Fibroblast of lung (primary cell): ENCODE data around the gene ST6GALNAC3. TPM values are rescaled to one million over a fixed set of nuclear protein-coding genes. Genes with fewer than 3 reads are reported as not detected.
A peak's percentile ranks its signal among the peaks of the same experiment; 100 is the strongest.

Source experiments
- DNase-seq, 2 donors: peaks; one replicate each; pipeline versions ENCODE4 v3.0.0 to v3.0.0-alpha.2; 2010; ENCODE audit warnings: low read depth in 2 of 2
- H2AFZ ChIP-seq: 2 replicates; pipeline ENCODE4 v1.5.1; 2012; ENCODE audit warnings: low read length, control low read depth, inconsistent platforms
- H3K27ac ChIP-seq: 2 replicates; pipeline ENCODE4 v1.5.1; 2011; ENCODE audit warnings: low read length, control low read depth; ENCODE audit not compliant: insufficient read depth
- H3K27me3 ChIP-seq: 2 replicates; pipeline ENCODE4 v1.5.1; 2011; ENCODE audit warnings: mild to moderate bottlenecking, low read length; ENCODE audit not compliant: control insufficient read depth, insufficient read depth
- H3K36me3 ChIP-seq: 2 replicates; pipeline ENCODE4 v1.5.1; 2011; ENCODE audit warnings: low read length; ENCODE audit not compliant: control insufficient read depth, insufficient read depth
- H3K4me1 ChIP-seq: 2 replicates; pipeline ENCODE4 v1.5.1; 2011; ENCODE audit warnings: low read length; ENCODE audit not compliant: control insufficient read depth, insufficient read depth; ENCODE audit errors: extremely low read depth
- H3K4me2 ChIP-seq: 2 replicates; pipeline ENCODE4 v1.5.1; 2011; ENCODE audit warnings: low read length, control low read depth; ENCODE audit not compliant: insufficient read depth; ENCODE audit errors: extremely low read depth
- H3K4me3 ChIP-seq, 4 experiments: fragments of 200-600 bp in 1 of 4; sonication (generic) in 1 of 4; replicated peaks in 1 of 4; 2 replicates each; pipeline ENCODE4 v1.5.1; 2011 to 2016; ENCODE audit warnings: low read length in 4 of 4, low read depth in 3 of 4, mild to moderate bottlenecking in 3 of 4, control low read depth in 2 of 4, inconsistent platforms in 1 of 4, mixed read lengths in 1 of 4; ENCODE audit not compliant: insufficient read depth in 1 of 4; ENCODE audit errors: control extremely low read depth in 1 of 4
- H3K79me2 ChIP-seq: 2 replicates; pipeline ENCODE4 v1.5.1; 2012; ENCODE audit warnings: mild to moderate bottlenecking, low read length, inconsistent platforms; ENCODE audit not compliant: control insufficient read depth, insufficient read depth
- H3K9ac ChIP-seq: 2 replicates; pipeline ENCODE4 v1.5.1; 2011; ENCODE audit warnings: mild to moderate bottlenecking, low read length, control low read depth; ENCODE audit not compliant: insufficient read depth
- H3K9me3 ChIP-seq: 2 replicates; pipeline ENCODE4 v1.5.1; 2012; ENCODE audit warnings: low read depth, low read length; ENCODE audit not compliant: control insufficient read depth, insufficient read depth
- H4K20me1 ChIP-seq: 2 replicates; pipeline ENCODE4 v1.5.1; 2011; ENCODE audit warnings: low read length; ENCODE audit not compliant: control insufficient read depth, insufficient read depth; ENCODE audit errors: extremely low read depth
- EZH2 ChIP-seq: IDR thresholded peaks from 2 replicates; pipeline ENCODE4 v1.5.1; 2012; ENCODE audit warnings: low read length, control low read depth, mild to moderate bottlenecking; ENCODE audit errors: missing control alignments
- polyA plus RNA-seq, 2 donors: library from polyadenylated mRNA; depleted of rRNA in 1 of 2; stranded (reverse) in 1 of 2; unstranded in 1 of 2; fragments of >200 nt; gene quantifications; 2 replicates each; pipeline ENCODE4 v1.2.1, GENCODE V29; 2011 to 2012; ENCODE audit warnings: missing spikeins in 1 of 2
- total RNA-seq: library from RNA; depleted of rRNA; stranded (reverse); fragments of >200 nt; gene quantifications from 2 replicates; pipeline ENCODE4 v1.2.1, GENCODE V29; 2014
- TF ChIP-seq, protein P1 (sequence below), 2 donors: IDR thresholded peaks in 1 of 2; conservative IDR thresholded peaks in 1 of 2; 1 replicate in 1 of 2; 2 replicates in 1 of 2; pipeline ENCODE4 v1.5.1; 2011 to 2012; ENCODE audit warnings: low read length in 2 of 2, control low read depth in 1 of 2, inconsistent platforms in 1 of 2, low read depth in 1 of 2, mild to moderate bottlenecking in 1 of 2

The ST6GALNAC3 gene
- total and polyA plus RNA-seq, 2 donors (not counting 1 experiment from before 2014, with no cell fraction given) = 0.34 to 0.66 TPM

DNA sequence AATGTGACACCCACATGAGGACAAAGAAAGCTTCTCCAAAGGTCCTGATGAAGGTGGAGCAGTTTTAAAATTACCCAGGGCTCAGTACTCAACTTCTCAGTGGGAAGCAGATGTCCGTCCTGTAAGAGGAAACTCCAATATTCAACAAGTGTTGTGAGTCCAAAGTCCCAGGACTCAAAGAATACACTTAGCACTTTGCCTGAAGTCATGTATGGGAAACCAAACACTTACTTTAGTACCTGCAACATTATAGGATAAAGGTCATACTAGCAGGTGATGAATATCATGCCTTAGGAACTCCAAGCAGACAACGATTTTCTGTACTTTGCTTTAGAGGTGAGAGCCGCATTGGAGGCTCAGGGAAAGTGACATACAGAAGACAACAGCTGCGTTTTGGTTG lies 37.2 kb upstream of the ST6GALNAC3 start:
- no peak for TF ChIP-seq EZH2
- TF ChIP-seq, protein P1, sequence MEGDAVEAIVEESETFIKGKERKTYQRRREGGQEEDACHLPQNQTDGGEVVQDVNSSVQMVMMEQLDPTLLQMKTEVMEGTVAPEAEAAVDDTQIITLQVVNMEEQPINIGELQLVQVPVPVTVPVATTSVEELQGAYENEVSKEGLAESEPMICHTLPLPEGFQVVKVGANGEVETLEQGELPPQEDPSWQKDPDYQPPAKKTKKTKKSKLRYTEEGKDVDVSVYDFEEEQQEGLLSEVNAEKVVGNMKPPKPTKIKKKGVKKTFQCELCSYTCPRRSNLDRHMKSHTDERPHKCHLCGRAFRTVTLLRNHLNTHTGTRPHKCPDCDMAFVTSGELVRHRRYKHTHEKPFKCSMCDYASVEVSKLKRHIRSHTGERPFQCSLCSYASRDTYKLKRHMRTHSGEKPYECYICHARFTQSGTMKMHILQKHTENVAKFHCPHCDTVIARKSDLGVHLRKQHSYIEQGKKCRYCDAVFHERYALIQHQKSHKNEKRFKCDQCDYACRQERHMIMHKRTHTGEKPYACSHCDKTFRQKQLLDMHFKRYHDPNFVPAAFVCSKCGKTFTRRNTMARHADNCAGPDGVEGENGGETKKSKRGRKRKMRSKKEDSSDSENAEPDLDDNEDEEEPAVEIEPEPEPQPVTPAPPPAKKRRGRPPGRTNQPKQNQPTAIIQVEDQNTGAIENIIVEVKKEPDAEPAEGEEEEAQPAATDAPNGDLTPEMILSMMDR (conservative IDR thresholded peaks at IDR 0.05 in 1 of 2, IDR thresholded peaks at IDR 0.05 in 1 of 2; ENCODE audit: low read depth in 1 of 2, low read length in 2 of 2) = no peak
- Histone ChIP-seq H3K79me2 (no peaks in the 10 kb centered on the region), H3K36me3 (no peaks in the 10 kb centered on the region), H3K27me3 (no peaks in the 10 kb centered on the region), H3K4me3 (no peak overlapping the region), H3K9me3 (no peaks in the 10 kb centered on the region), H3K4me2 (no peak overlapping the region), H3K4me1 (no peaks in the 10 kb centered on the region), H3K9ac (no peak overlapping the region), H4K20me1 (no peaks in the 10 kb centered on the region), H2AFZ (no peak overlapping the region), H3K27ac (no peak overlapping the region)
- no peak for DNase-seq

DNA sequence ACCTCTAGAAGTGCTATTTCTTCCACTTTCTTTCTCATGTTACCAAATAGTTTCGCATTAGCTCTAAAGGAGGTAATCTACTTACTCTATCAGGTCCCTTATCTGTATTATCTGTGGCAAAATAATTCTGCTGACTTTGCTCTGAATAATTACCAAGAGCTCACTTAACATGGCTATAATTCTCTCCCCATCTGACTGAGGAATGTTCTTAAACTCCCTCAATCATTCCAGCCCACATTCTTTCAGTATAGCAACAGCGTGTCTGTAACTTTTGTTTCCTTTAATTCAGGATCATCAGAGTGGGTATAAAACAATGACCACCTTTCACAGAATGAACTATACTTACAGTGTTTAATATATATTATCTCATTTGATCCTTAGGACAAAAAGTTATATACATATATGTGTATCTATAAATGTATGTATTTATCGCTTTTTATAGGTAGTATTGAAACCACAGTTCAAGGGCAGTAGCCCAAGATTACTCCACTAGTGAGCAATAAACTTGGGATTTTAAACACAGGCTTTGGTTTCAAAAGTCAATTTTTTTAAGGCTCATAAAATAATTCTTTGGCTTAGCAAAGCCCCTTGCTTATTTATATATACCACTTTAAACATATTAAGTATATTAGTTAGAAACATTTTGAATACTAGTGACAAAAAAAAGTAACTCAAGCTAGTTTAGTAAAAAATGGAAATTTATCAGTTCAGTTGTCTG lies 36.1 kb upstream of the ST6GALNAC3 start:
- peak in 1 of 2 donors; percentile 76 for DNase-seq
- Histone ChIP-seq H3K79me2 (no peaks in the 10 kb centered on the region), H3K9ac (no peak overlapping the region), H4K20me1 (no peaks in the 10 kb centered on the region), H3K4me2 (no peak overlapping the region), H3K27me3 (no peaks in the 10 kb centered on the region), H3K4me1 (no peaks in the 10 kb centered on the region), H3K9me3 (no peaks in the 10 kb centered on the region), H3K36me3 (no peaks in the 10 kb centered on the region), H2AFZ (no peak overlapping the region), H3K27ac (no peak overlapping the region), H3K4me3 (no peak overlapping the region)
- no peak for TF ChIP-seq EZH2
- TF ChIP-seq, protein P1 (conservative IDR thresholded peaks at IDR 0.05 in 1 of 2, IDR thresholded peaks at IDR 0.05 in 1 of 2; ENCODE audit: low read depth in 1 of 2, low read length in 2 of 2) = no peak

DNA sequence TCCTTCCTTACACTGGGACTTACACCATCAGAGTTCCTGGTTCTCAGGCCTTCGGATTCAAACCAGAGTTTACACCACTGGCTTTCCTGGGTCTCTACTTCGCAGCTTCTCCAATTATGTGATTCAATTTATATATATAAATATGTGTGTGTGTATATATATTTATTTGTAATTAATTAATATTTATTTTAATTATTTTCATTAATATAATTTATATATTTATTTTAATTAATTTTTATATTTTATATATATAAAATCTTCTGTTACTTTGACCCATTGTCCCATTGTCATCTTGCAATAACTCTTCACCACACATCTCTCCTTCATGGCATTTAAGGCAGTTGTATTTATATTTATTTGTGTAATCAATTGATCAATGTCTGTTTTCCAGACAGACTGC lies 28.4 kb upstream of the ST6GALNAC3 start:
- no peaks in the 10 kb centered on the region for H4K20me1 ChIP-seq
- no peak overlapping the region for H3K27ac ChIP-seq
- no peaks in the 10 kb centered on the region for H3K27me3 ChIP-seq
- no peak for TF ChIP-seq EZH2
- TF ChIP-seq, protein P1 (conservative IDR thresholded peaks at IDR 0.05 in 1 of 2, IDR thresholded peaks at IDR 0.05 in 1 of 2; ENCODE audit: low read depth in 1 of 2, low read length in 2 of 2) = no peak
- no peaks in the 10 kb centered on the region for H3K79me2 ChIP-seq
- DNase-seq = no peak
- H2AFZ ChIP-seq = no peak overlapping the region
- no peak overlapping the region for H3K9ac ChIP-seq
- no peaks in the 10 kb centered on the region for H3K36me3 ChIP-seq
- H3K4me1 ChIP-seq = no peaks in the 10 kb centered on the region
- H3K9me3 ChIP-seq = no peaks in the 10 kb centered on the region
- no peak overlapping the region for H3K4me3 ChIP-seq
- no peak overlapping the region for H3K4me2 ChIP-seq
